GM12865 (cell line): ENCODE measurements around the gene ANKH.

Experiments
- DNase-seq: peaks from one replicate; pipeline ENCODE4 v3.0.0; 2010; ENCODE audit warnings: low read depth
- H3K4me3 ChIP-seq: 2 replicates; pipeline ENCODE4 v1.5.1; 2011; ENCODE audit warnings: mild to moderate bottlenecking, low read depth, low read length, control low read depth
- CTCF ChIP-seq: IDR thresholded peaks from 2 replicates; pipeline ENCODE4 v1.5.1; 2011; ENCODE audit warnings: low read length, control low read depth, low read depth, inconsistent platforms; ENCODE audit not compliant: insufficient read depth; ENCODE audit errors: missing control alignments

The ANKH gene

GRCh38 chr5:14779975-14780374 is 91.6 kb downstream of the ANKH start:
- H3K4me3 ChIP-seq = no peak overlapping the region
- no peak for DNase-seq
- no peak for TF ChIP-seq CTCF

GRCh38 chr5:14778792-14779070 is 92.8 kb downstream of the ANKH start:
- TF ChIP-seq CTCF = no peak
- DNase-seq = no peak
- no peak overlapping the region for H3K4me3 ChIP-seq

GRCh38 chr5:14777932-14778791 is 93.4 kb downstream of the ANKH start:
- DNase-seq = no peak
- no peak for TF ChIP-seq CTCF
- no peak overlapping the region for H3K4me3 ChIP-seq

GRCh38 chr5:14777187-14777586 is 94.4 kb downstream of the ANKH start:
- TF ChIP-seq CTCF = no peak
- no peak overlapping the region for H3K4me3 ChIP-seq
- no peak for DNase-seq

GRCh38 chr5:14776602-14777001 is 95.0 kb downstream of the ANKH start:
- no peak overlapping the region for H3K4me3 ChIP-seq
- no peak for DNase-seq
- no peak for TF ChIP-seq CTCF

- no peak overlapping the region for H3K4me3 ChIP-seq
- TF ChIP-seq CTCF = no peak
- DNase-seq = no peak
Observed at GRCh38 chr5:14775857-14776256, 95.7 kb downstream of the ANKH start.

GRCh38 chr5:14773588-14773987 is 98.0 kb downstream of the ANKH start:
- TF ChIP-seq CTCF = no peak
- no peak overlapping the region for H3K4me3 ChIP-seq
- DNase-seq = no peak
